Mononuclear cell (primary cell): ENCODE data around the gene CRYZ. TPM values are rescaled to one million over a fixed set of nuclear protein-coding genes. Genes with fewer than 3 reads are reported as not detected.
"Not testable (repeated sequence)": the region's sequence is repeated elsewhere in the genome, so short reads cannot be mapped to it uniquely, and the experiment has no call there.

Experiments
- H3K27me3 ChIP-seq: 2 replicates; pipeline ENCODE4 v1.6.0; 2011; ENCODE audit warnings: low read length, control low read depth; ENCODE audit not compliant: insufficient read depth
- H3K4me1 ChIP-seq: 2 replicates; pipeline ENCODE4 v1.5.1; 2011; ENCODE audit warnings: mild to moderate bottlenecking, low read length, control low read depth; ENCODE audit not compliant: insufficient read depth
- H3K4me3 ChIP-seq: 2 replicates; pipeline ENCODE4 v1.5.1; 2011; ENCODE audit warnings: mild to moderate bottlenecking, low read length, moderate library complexity
- H3K9me3 ChIP-seq: 2 replicates; pipeline ENCODE4 v1.5.1; 2011; ENCODE audit warnings: low read depth, mild to moderate bottlenecking, control low read depth, low read length
- total RNA-seq: library from RNA; depleted of rRNA; stranded (reverse); fragments of >200 nt; gene quantifications from one replicate; pipeline ENCODE4 v1.2.3, GENCODE V29; 2012

CRYZ gene
- total RNA-seq, 1 donor, result 2.7 TPM

- Histone ChIP-seq H3K27me3 (peaks cover 18% of the 10 kb centered on the region), H3K4me3 (no peak overlapping the region), H3K4me1 (peaks cover 6% of the 10 kb centered on the region), H3K9me3 (no peaks in the 10 kb centered on the region)
These were observed 58.4 kb downstream of the CRYZ start for GRCh38 chr1:74674278-74675048.

GRCh38 chr1:74673351-74674111 lies 59.3 kb downstream of the CRYZ start, which contains the start of gene ERICH3:
Gene ERICH3 (minus strand): TSS chr1:74673792. CDS start chr1:74673519, 273 bp downstream.
- peaks cover 18% of the 10 kb centered on the region for H3K27me3 ChIP-seq
- no peak within 1 kb of the TSS for H3K4me3 ChIP-seq
- no peaks in the 10 kb centered on the region for H3K9me3 ChIP-seq
- H3K4me1 ChIP-seq, result peaks cover 6% of the 10 kb centered on the region

GRCh38 chr1:74670866-74671265 lies 62.0 kb downstream of the CRYZ start:
- H3K4me3 ChIP-seq, H3K9me3 ChIP-seq, H3K4me1 ChIP-seq: not testable (repeated sequence)
- peaks cover 18% of the 10 kb centered on the region for H3K27me3 ChIP-seq

Other genes with a start within 250 kb of the CRYZ start
- not detected for gene LRRC53, start 220.4 kb downstream of the CRYZ start, total RNA-seq
- gene ERICH3, start 59.3 kb downstream of the CRYZ start, total RNA-seq, result under 0.01 TPM
- gene TYW3, start 102 bp upstream of the CRYZ start, total RNA-seq, result 8.9 TPM